NCI-H446 treated with DMSO at 0.1 percent for 48 hours (cell line): ENCODE results near the gene GABRD.

Experiments used
- DNase-seq: peaks from one replicate; lab custom pipeline; 2025; lab: John Stamatoyannopoulos, UW

The GABRD gene

DNA sequence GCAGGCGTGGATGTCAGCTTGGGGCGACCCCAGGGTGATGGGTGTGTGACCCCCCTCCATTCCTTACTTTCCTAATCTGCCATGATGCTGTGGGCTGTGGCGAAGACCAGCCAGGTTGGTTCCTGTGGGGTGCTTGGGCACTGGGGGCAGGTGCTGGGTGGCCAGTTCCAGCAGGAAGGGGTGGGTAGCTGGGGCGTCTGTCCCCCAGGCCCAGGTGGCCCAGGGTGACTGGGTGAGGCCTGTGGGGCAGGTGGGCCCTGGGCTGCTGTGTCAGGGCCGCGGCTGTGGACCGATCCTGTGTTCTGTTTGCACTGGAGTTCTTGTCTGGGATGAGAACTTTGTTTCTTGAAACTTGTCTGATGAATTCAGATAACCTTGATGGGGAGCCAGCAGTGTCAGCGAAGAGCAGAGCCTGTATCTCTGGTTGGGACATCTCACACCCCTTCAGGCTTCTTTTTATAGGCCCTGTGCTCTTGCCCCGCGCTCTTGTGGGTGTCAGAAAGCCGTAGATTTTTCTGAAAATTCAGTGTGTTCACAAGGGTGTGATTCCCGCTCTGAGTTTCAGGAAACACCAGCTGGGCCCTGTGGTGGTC lies 34.7 kb downstream of the GABRD start:
- no peak for DNase-seq

DNA sequence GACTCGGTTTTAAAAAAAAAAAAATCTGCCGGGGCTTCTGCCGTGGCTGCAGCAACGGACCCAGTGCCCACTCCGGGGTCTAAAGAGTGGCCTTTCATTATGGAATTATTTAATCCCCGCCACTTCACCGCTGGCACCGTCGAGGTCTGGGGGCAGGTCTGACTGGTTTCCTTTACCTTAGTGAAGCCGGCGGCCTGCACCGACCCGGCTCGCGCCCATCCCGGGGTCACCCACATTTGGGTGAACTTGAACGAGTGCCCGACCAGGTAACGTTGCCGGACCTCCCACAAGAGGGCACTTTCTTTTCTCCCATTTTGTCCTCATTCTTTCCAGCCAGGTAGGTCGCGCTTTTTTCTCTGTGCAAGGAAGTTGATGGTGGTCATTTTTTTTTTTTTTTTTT lies 35.4 kb downstream of the GABRD start:
- DNase-seq: no peak

DNA sequence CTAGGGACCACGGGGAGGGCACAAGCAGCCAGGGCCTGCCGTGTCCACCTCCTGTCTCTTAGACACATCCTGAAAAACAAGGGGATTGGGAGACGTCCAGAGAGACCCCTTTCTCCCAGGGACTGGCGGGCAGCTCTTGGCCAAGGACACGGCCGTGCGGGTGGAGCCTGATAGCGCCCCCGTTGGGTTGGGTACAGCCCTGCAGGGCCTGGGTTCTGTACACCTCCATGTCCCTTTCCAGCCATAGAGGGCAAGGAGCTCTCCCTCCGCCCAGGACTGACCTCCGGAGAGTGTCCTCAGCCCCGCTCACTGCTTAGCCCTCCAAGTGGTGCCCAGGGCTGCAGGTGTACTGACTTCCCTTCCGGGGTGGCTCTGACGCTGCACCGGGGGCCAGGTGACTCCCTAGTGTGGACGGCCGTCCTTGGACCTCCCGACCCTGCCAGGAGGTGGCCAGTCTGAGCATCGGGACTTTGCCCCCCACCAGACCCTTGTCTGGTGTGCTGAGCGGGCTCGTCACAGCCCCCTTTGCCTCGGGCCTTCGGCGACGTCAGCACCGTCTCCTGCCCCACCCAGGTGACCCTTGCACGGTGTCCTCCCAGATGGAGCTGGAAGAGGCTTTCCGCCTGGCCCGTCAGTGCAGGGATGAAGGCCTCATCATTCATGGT lies 36.9 kb downstream of the GABRD start:
- no peak for DNase-seq

DNA sequence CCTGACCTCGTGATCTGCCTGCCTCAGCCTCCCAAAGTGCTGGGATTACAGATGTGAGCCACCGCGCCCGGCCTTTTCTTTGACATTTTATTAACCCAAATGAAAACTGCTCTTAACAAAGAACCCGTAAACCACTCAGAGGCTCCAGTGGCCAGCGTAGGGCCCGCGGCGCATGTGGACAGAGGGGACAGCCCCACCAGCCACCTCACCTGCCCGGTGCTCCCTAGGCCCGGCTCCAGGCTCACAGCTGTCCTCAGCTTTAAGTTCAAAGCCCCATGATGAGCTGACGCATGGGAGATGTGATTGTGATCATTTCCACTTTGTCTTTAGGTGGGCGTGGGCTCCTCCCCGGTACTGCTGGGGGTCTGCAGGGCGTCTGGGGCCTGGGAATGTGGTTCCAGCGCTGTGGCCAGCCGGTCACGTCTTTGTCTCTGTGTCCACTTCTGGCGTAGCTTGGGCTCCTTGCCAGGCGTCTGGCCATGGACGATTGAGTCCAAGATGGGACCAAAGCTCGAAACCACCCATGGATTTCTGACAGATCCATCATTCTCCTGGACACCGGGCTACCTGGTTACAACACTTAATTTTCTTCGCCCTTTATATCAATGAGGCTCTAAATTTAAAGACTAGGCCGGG lies 37.9 kb downstream of the GABRD start:
- no peak for DNase-seq

GRCh38 chr1:2059290-2059953 lies 40.3 kb downstream of the GABRD start:
- no peak for DNase-seq

DNA sequence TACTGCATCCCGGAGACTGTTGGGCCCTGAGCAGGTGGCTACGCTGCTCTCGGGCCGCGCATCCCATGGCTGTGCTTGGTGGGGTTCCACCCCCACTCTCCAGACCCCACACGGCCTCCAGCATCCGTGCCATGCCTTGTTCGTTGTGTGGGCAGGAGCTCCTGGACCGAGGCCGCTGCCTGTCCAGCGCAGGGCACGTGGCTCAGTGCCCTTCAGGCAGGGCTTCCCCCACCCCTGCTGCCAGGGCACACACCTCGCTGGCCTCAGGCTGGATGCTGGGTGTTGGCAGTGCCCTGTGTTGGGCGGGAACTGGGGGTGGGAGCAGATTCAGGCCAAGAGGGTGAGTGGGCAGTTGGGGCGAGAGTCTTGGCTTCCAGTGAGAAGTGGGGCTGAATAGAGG lies 40.9 kb downstream of the GABRD start:
- no peak for DNase-seq

DNA sequence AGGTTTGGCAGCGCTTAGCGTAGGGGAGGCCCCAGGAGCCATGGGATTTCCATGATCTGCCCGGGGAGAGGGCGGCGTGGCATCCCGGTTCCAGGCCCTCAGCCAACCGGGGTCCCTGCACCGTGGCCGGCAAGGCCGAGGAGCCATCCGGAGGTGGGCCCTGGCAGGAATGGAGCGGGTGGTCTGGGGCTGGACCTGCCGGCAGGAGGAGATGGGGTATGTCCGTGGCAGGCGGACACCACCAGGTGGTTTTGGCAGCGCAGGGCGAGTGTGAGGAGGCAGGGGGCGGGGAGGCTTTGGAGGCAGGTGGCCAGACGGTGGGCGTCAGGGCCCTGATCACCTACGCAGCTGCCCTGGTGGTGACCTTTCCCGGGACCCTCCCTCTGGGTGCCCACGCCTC lies 41.4 kb downstream of the GABRD start:
- DNase-seq: no peak

- DNase-seq: no peak
Measured at GRCh38 chr1:2061065-2061778, 42.1 kb downstream of the GABRD start.

- DNase-seq: no peak
Measured at GRCh38 chr1:2065699-2066098, 46.6 kb downstream of the GABRD start.

GRCh38 chr1:2067393-2067792 lies 48.2 kb downstream of the GABRD start:
- no peak for DNase-seq

DNA sequence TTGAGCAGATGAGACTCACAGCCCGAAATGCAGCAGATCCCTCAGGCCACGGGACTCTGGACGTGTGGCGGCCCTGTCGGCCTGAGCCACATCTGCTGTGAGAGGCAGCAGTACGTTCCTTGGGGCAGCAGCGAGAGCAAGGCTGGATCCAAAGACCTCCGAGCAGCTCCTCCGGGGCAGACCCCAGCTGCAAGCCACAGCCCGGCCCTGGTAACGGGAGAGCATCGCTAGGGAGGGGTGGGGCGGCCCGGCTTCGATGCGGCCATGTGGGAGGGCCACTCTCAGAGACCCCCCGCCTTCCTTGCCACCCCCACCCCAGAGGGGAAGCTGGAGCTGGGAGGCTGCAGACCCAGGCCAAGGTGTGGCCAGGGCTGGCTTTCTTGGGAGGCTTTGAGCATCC lies 48.8 kb downstream of the GABRD start:
- DNase-seq: no peak

- DNase-seq: no peak
Measured at GRCh38 chr1:2068951-2069350, 49.8 kb downstream of the GABRD start.

DNA sequence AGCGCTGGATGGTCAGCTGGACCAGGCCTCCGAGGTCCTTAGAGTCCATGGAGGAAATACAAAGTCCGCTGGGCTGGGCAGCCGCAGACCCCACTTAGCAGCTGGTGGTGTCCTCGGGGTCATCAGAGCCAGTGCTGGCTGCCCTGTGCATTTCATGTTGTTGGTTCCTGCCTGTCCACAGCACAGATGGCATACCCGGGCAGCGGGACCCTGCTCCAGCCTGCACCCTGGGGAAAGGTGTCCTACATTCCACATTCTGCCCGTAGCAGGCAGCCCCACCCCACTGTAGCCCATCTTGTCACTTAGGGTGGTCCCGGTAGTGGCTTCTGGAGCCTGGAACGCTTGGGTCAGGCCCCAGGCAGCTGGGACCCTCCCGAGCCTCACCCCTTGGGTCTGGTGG lies 50.9 kb downstream of the GABRD start:
- no peak for DNase-seq

DNA sequence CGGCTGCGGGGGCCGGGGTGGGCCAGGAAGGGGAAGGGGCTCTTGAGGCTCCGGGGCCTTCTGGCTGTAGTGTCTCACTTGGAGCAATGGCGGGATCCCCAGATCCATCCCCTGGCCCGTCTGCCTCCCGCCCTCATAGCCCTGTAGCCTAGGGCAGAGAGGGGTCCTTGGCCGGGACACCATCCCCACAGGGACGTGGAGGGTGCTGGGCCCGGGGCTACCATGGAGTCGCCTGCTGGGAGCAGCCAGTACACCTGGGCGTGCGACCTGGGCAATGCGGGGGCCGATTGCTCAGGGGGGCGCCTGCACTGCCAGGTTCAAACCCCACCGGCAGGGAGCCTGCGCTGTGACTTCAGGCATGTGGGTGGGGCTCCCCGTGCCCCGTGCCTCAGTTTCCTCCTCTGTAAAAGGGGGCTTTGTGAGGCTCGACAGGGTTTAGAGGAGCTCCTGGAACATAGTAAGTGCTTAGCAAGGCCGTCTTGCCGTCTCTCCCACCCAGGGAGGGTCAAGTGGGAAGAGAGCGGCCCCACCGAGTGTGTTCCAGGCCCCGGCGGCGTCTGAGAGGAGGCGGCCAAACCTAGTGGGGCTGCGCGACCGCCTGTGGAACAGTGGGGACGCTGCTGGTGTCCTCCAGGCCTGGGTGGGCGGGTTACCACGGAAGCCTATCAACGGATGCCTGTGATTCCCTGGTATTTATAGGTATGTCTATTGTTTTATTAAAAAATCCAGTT lies 51.8 kb downstream of the GABRD start:
- DNase-seq: no peak

GRCh38 chr1:2072109-2072806 lies 53.1 kb downstream of the GABRD start:
- DNase-seq: no peak

GRCh38 chr1:2072891-2073290 lies 53.7 kb downstream of the GABRD start:
- DNase-seq: no peak

DNA sequence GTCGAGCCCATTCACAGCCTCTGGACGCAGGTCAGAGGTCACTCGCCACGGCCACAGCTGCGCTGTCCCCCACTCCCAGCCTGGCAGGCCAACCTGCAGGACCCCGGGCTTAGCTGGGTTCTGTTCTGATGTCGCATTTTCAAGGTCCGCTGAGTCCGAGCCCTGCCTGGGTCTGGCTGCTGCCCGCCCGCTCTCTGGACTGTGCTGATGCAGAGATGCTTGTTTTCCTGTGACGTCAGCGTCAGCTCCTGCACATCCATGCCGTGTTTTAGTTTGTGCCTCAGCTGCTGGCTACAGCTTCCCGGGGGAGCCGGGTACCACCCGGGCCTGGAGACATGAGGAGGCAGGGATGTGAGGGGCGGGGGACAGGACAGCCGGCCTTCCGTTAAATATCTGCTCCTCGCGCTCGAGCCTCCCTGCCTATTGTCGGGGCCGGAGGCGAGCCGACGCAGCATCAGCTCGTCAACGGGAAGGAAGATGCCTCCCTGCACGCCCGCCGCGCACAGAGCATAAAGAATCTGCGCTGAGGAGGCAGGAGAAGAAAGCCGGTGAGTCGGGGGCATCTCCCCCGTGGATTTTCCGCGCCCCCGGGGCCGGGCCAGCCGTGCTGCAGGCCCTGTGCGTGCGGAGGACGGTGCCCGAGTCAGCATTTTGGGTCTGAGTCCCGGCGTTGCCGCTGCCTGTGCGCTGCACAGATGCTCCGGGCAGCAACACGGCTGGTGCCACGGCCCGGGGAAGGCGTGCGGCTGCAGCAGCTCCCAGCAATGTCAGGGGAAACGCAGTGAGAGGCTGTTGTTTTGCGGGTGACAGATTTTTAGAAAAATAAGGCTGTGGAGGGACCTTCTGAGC lies 54.5 kb downstream of the GABRD start:
- no peak for DNase-seq

GRCh38 chr1:2074396-2074795 lies 55.3 kb downstream of the GABRD start:
- DNase-seq: no peak

DNA sequence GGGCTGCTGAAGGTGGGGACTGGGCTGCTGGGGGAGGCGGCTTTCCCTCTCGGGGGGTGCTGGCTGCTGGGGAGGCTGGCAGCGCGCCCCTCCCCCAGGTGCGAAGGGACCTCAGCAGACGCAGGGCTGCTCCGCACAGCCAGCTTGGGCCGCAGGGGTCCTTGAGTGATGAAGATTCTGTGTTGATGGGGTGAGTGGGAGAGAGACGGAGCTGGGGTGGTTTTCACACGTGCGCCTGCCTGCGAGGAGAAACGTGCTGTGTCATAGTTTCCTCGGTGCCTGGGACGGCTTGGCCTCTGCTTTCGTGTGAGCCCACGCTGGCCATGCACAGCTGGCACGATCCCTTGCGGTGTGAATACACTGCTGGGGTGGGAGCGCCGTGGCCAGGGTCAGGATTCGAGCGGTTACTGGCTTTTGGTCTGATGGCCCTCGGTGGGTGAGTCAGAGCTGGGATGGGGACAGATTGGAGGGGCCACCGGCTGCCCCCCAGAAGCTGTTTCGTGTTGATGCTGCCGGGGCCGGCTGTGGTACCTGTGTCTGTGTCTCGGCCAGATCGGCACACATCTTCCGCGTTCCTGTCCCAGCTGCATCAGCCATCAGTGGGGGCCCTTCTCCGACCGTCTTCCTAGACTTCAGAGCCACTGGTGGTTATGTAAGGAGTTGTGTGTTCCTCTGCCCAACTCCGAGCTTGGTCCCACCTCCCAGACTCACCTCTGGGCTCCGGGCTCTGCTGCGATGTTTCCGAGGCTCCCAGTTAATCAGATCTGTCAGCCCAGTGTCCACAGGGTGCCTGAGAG lies 56.0 kb downstream of the GABRD start:
- DNase-seq: no peak
